K562 (cell line): ENCODE data around the gene MEF2D. TPM values are rescaled to one million over a fixed set of nuclear protein-coding genes. Genes with fewer than 3 reads are reported as not detected.

Source experiments
- ARHGAP35 ChIP-seq: fragments of 450-650 bp; IDR thresholded peaks from 2 replicates; pipeline ENCODE4 v1.6.1; 2018; ENCODE audit not compliant: partially characterized antibody
- BCL6 ChIP-seq: fragments of 250-450 bp; sonication (Bioruptor Pico); IDR thresholded peaks from 2 replicates; pipeline ENCODE4 v1.4.0; 2020
- BCOR ChIP-seq: fragments of 450-650 bp; IDR thresholded peaks from 2 replicates; pipeline ENCODE4 v1.6.1; 2016
- ELF2 ChIP-seq: fragments of 250-450 bp; sonication (Bioruptor Pico); IDR thresholded peaks from 2 replicates; pipeline ENCODE4 v1.5.0; 2021; ENCODE audit warnings: mild to moderate bottlenecking
- FOXJ2 ChIP-seq: fragments of 200-800 bp; sonication (Bioruptor generic); IDR thresholded peaks from 2 replicates; pipeline ENCODE4 v1.6.1; 2016; ENCODE audit warnings: missing genetic modification characterization, missing compliant biosample characterization
- HDAC3 ChIP-seq: fragments of 450-650 bp; IDR thresholded peaks from 2 replicates; pipeline ENCODE4 v1.6.1; 2018; ENCODE audit warnings: borderline replicate concordance, mild to moderate bottlenecking, moderate library complexity; ENCODE audit not compliant: partially characterized antibody
- HDAC8 ChIP-seq: fragments of 450-650 bp; IDR thresholded peaks from 2 replicates; pipeline ENCODE4 v1.6.1; 2016; ENCODE audit warnings: mild to moderate bottlenecking, missing genetic modification characterization, moderate library complexity, missing compliant biosample characterization
- HNRNPLL ChIP-seq: fragments of 200-400 bp; formaldehyde crosslinking; IDR thresholded peaks from 2 replicates; pipeline ENCODE4 v1.6.1; 2017; ENCODE audit warnings: low read length, low read depth, mild to moderate bottlenecking; ENCODE audit not compliant: poor library complexity, severe bottlenecking
- NCOA2 ChIP-seq, 2 experiments: fragments of 450-650 bp; IDR thresholded peaks; 2 replicates each; pipeline ENCODE4 v1.6.1; 2018; ENCODE audit warnings: mild to moderate bottlenecking in 2 of 2, moderate library complexity in 1 of 2; ENCODE audit not compliant: partially characterized antibody in 2 of 2
- PATZ1 ChIP-seq: fragments of 250-450 bp; sonication (Bioruptor Pico); IDR thresholded peaks from 2 replicates; pipeline ENCODE4 v1.5.0; 2020; ENCODE audit warnings: mild to moderate bottlenecking, borderline replicate concordance
- POLR2G ChIP-seq: fragments of 200-400 bp; formaldehyde crosslinking; IDR thresholded peaks from 2 replicates; pipeline ENCODE4 v1.6.1; 2017; ENCODE audit warnings: low read depth, mild to moderate bottlenecking, antibody characterized with exemption, low read length, moderate library complexity
- PTBP1 ChIP-seq: fragments of 200-400 bp; formaldehyde crosslinking; IDR thresholded peaks from 2 replicates; pipeline ENCODE4 v1.6.1; 2017; ENCODE audit warnings: low read depth, low read length
- RFX1 ChIP-seq: fragments of 450-650 bp; IDR thresholded peaks from 2 replicates; pipeline ENCODE4 v1.6.1; 2016; ENCODE audit warnings: mild to moderate bottlenecking, moderate library complexity
- RFX5 ChIP-seq: IDR thresholded peaks from 2 replicates; pipeline ENCODE4 v1.6.1; 2011; ENCODE audit warnings: low read depth, mild to moderate bottlenecking, improper control_type of control experiment, low read length
- TEAD4 ChIP-seq, 2 experiments: sonication (generic) in 1 of 2; formaldehyde crosslinking in 1 of 2; IDR thresholded peaks; 2 replicates each; pipeline versions ENCODE4 v1.6.1 to v1.8.0; 2012 to 2022; ENCODE audit warnings: borderline replicate concordance in 1 of 2, inconsistent platforms in 1 of 2, low read length in 1 of 2, mild to moderate bottlenecking in 1 of 2, missing genetic modification reagents in 1 of 2
- TFAP4 ChIP-seq: sonication (generic); formaldehyde crosslinking; IDR thresholded peaks from 2 replicates; pipeline ENCODE4 v1.8.0; 2022; ENCODE audit warnings: missing genetic modification reagents, mild to moderate bottlenecking, moderate library complexity, borderline replicate concordance
- TSC22D4 ChIP-seq: fragments of 450-650 bp; IDR thresholded peaks from 2 replicates; pipeline ENCODE4 v1.6.1; 2016; ENCODE audit warnings: missing genetic modification characterization, missing biosample characterization, control low read depth
- ZBTB26 ChIP-seq: fragments of 450-650 bp; formaldehyde crosslinking; IDR thresholded peaks from 2 replicates; pipeline ENCODE4 v1.4.0; 2022; ENCODE audit warnings: missing genetic modification characterization
- ZBTB7A ChIP-seq: IDR thresholded peaks from 2 replicates; pipeline ENCODE4 v1.6.1; 2011; ENCODE audit warnings: low read depth, mild to moderate bottlenecking, low read length, moderate library complexity, borderline replicate concordance; ENCODE audit not compliant: control insufficient read depth
- ZNF121 ChIP-seq: sonication (generic); formaldehyde crosslinking; conservative IDR thresholded peaks from 2 replicates; pipeline ENCODE4 v1.8.0; 2022; ENCODE audit warnings: missing genetic modification reagents
- ZNF165 ChIP-seq: fragments of 250-450 bp; sonication (Bioruptor Pico); IDR thresholded peaks from 2 replicates; pipeline ENCODE4 v1.4.0; 2020; ENCODE audit warnings: borderline replicate concordance
- ZNF507 ChIP-seq: conservative IDR thresholded peaks from 2 replicates; pipeline ENCODE4 v1.6.1; 2017; ENCODE audit warnings: missing genetic modification characterization, missing compliant biosample characterization
- ZNF696 ChIP-seq: fragments of 250-450 bp; sonication (Bioruptor Pico); conservative IDR thresholded peaks from 2 replicates; pipeline ENCODE4 v1.4.0; 2020; ENCODE audit warnings: mild to moderate bottlenecking, moderate library complexity
- ZNF75A ChIP-seq: fragments of 450-650 bp; formaldehyde crosslinking; IDR thresholded peaks from 2 replicates; pipeline ENCODE4 v1.4.0; 2020; ENCODE audit warnings: mild to moderate bottlenecking
- polyA plus RNA-seq, 8 experiments: library from polyadenylated mRNA; depleted of rRNA in 4 of 8; stranded (reverse) in 5 of 8; unstranded in 3 of 8; fragments of >200 nt; fragmentation: Nextera tagmentation in 2 of 8; fragmentation: Illumina TruSeq in 1 of 8; extraction: Ambion mirVana in 2 of 8; extraction: Trizol in 1 of 8; gene quantifications; 2 replicates each; pipeline versions ENCODE4 v1.2.1 to v1.2.3, GENCODE V29; 2011 to 2014; ENCODE audit warnings: inconsistent platforms in 1 of 8, missing spikeins in 1 of 8
- total RNA-seq, 7 experiments: library from RNA; depleted of rRNA in 6 of 7; stranded (reverse); fragments of >200 nt in 6 of 7; fragmentation: Illumina TruSeq in 2 of 7; extraction: Trizol in 2 of 7; gene quantifications; 2 replicates each; pipeline versions ENCODE4 v1.2.1 to v1.2.3, GENCODE V29; 2011 to 2021; ENCODE audit warnings: low replicate concordance in 1 of 7

The MEF2D gene
- total and polyA plus RNA-seq, 9 of the 15 experiments (the other 6 are each of a cell fraction or from before 2014, with no cell fraction given): 0.10 to 19.5 (median 2.6) TPM

- TF ChIP-seq NCOA2 (IDR thresholded peaks at IDR 0.05; ENCODE audit: partially characterized antibody in 2 of 2) (no peak), ZNF507 (tag) (no peak), PATZ1 (CRISPR knock-in tag) (no peak), POLR2G (no peak), ZBTB7A (no peak), ZBTB26 (CRISPR knock-in tag) (no peak), FOXJ2 (tag) (no peak), TEAD4 (IDR thresholded peaks at IDR 0.05; ENCODE audit: low read length) (peak; percentile 65), TEAD4 (CRISPR knock-in tag; IDR thresholded peaks at IDR 0.05; ENCODE audit: borderline replicate concordance) (no peak), ARHGAP35 (no peak), ZNF121 (CRISPR knock-in tag) (no peak), HDAC3 (no peak), PTBP1 (no peak), ELF2 (CRISPR knock-in tag) (no peak), TFAP4 (CRISPR knock-in tag) (no peak), BCOR (no peak), ZNF165 (CRISPR knock-in tag) (no peak), BCL6 (CRISPR knock-in tag) (no peak), HNRNPLL (no peak), RFX5 (no peak), ZNF75A (CRISPR knock-in tag) (no peak), ZNF696 (CRISPR knock-in tag) (no peak), HDAC8 (no peak), TSC22D4 (no peak), RFX1 (no peak)
These were observed 23.4 kb upstream of the MEF2D start (continued) for GRCh38 chr1:156523801-156524480.
